Panc1 (cell line): ENCODE data around the gene PRDM5. TPM values are rescaled to one million over a fixed set of nuclear protein-coding genes. Genes with fewer than 3 reads are reported as not detected.

Experiments used
- ATAC-seq: fragments of 200-7000 bp; cut with Tn5 transposase; 2 replicates; pipeline ENCODE4 v1.9.1; 2020; ENCODE audit warnings: mild to moderate bottlenecking, moderate library complexity
- BruUV-seq: library from RNA; stranded (reverse); fragments of 400-500 nt; replicated peaks from 2 replicates; lab custom pipeline; 2021; lab: Mats Ljungman, UMichigan
- CTCF ChIA-PET: fragments of 300-600 bp; sonication (Branson Sonifier 250); formaldehyde crosslinking; loops from one replicate; lab custom pipeline; 2022; ENCODE audit warnings: antibody characterized with exemption; lab: Charles Lee
- POLR2A ChIA-PET: fragments of 300-600 bp; sonication (Branson Sonifier 250); formaldehyde crosslinking; loops from one replicate; lab custom pipeline; 2022; ENCODE audit warnings: antibody characterized with exemption; lab: Charles Lee
- DNase-seq: peaks from one replicate; pipeline ENCODE4 v3.0.0-alpha.2; 2010; ENCODE audit warnings: low read depth, low spot score
- H3K27ac ChIP-seq: 2 replicates; pipeline ENCODE4 v1.5.1; 2011; ENCODE audit warnings: mild to moderate bottlenecking, low read length, inconsistent platforms
- H3K27me3 ChIP-seq: fragments of 200-500 bp; sonication (Bioruptor generic); 2 replicates; pipeline ENCODE4 v1.6.0; 2014; ENCODE audit warnings: low read length, inconsistent platforms; ENCODE audit not compliant: control insufficient read depth, insufficient read depth
- H3K36me3 ChIP-seq: fragments of 200-500 bp; sonication (Bioruptor generic); 2 replicates; pipeline ENCODE4 v1.5.1; 2014; ENCODE audit warnings: inconsistent platforms, mild to moderate bottlenecking, low read length, moderate library complexity; ENCODE audit not compliant: control insufficient read depth, insufficient read depth
- H3K4me1 ChIP-seq: 2 replicates; pipeline ENCODE4 v1.5.1; 2011; ENCODE audit warnings: inconsistent platforms, mild to moderate bottlenecking, low read length, moderate library complexity; ENCODE audit not compliant: control insufficient read depth, insufficient read depth
- H3K4me3 ChIP-seq, 2 experiments: 2 replicates each; pipeline ENCODE4 v1.5.1; 2011 to 2012; ENCODE audit warnings: low read depth in 2 of 2, low read length in 2 of 2, mild to moderate bottlenecking in 2 of 2, inconsistent platforms in 1 of 2, moderate library complexity in 1 of 2
- H3K9me3 ChIP-seq: fragments of 200-500 bp; sonication (Bioruptor generic); 2 replicates; pipeline ENCODE4 v1.5.1; 2014; ENCODE audit warnings: low read depth, mild to moderate bottlenecking, inconsistent platforms, low read length, moderate library complexity; ENCODE audit not compliant: control insufficient read depth, insufficient read depth
- CTCF ChIP-seq: fragments of 450-650 bp; IDR thresholded peaks from 2 replicates; pipeline ENCODE4 v1.5.1; 2017; ENCODE audit warnings: mild to moderate bottlenecking
- POLR2AphosphoS5 ChIP-seq: IDR thresholded peaks from 2 replicates; pipeline ENCODE4 v1.6.1; 2012; ENCODE audit warnings: mild to moderate bottlenecking, low read depth, low read length, moderate library complexity
- REST ChIP-seq, 2 experiments: IDR thresholded peaks; 2 replicates each; pipeline ENCODE4 v1.6.1; 2011 to 2012; ENCODE audit warnings: low read depth in 2 of 2, control low read depth in 1 of 2, low read length in 1 of 2, mild to moderate bottlenecking in 1 of 2, moderate library complexity in 1 of 2; ENCODE audit not compliant: insufficient read depth in 1 of 2
- SIN3A ChIP-seq: IDR thresholded peaks from 2 replicates; pipeline ENCODE4 v1.6.1; 2012; ENCODE audit warnings: low read depth, mild to moderate bottlenecking, low read length, moderate library complexity, borderline replicate concordance; ENCODE audit not compliant: insufficient read depth
- TCF7L2 ChIP-seq: IDR thresholded peaks from 2 replicates; pipeline ENCODE4 v1.6.1; 2011; ENCODE audit warnings: mild to moderate bottlenecking, low read depth, low read length, inconsistent platforms
- in situ Hi-C: cut with HindIII; loops from 2 replicates; pipeline ENCODE4 v1.10.0; 2016; ENCODE audit warnings: low sequenced_read_pairs, low pct_unique_long_range_greater_than_20kb
- intact Hi-C: fragments of 100-400 bp; cut with micrococcal nuclease; formaldehyde crosslinking; loops from one replicate; pipeline ENCODE4 v1.10.0; 2022; ENCODE audit not compliant: unreplicated experiment
- total RNA-seq: library from RNA; stranded (reverse); gene quantifications from one replicate; pipeline ENCODE4 v1.2.1, GENCODE V29; 2021; ENCODE audit not compliant: unreplicated experiment

The PRDM5 gene
- total RNA-seq, 1 experiment from 2014 or later, result 8.4 TPM

GRCh38 chr4:120733968-120734367, 188.6 kb downstream of the PRDM5 start:
- no peak for ATAC-seq
- Histone ChIP-seq H3K4me3 (no peak overlapping the region), H3K27ac (no peak overlapping the region), H3K27me3 (no peaks in the 10 kb centered on the region), H3K36me3 (no peaks in the 10 kb centered on the region), H3K4me1 (no peaks in the 10 kb centered on the region), H3K9me3 (no peaks in the 10 kb centered on the region)
- no peak for DNase-seq
- intact Hi-C loops, result no loop called here
- TF ChIP-seq SIN3A (no peak), CTCF (no peak), TCF7L2 (no peak), POLR2AphosphoS5 (no peak)
- in situ Hi-C loops, result no loop called here
- CTCF ChIA-PET, result no interaction called here
- no TSS peak for BruUV-seq
- POLR2A ChIA-PET, result no interaction called here

DNA sequence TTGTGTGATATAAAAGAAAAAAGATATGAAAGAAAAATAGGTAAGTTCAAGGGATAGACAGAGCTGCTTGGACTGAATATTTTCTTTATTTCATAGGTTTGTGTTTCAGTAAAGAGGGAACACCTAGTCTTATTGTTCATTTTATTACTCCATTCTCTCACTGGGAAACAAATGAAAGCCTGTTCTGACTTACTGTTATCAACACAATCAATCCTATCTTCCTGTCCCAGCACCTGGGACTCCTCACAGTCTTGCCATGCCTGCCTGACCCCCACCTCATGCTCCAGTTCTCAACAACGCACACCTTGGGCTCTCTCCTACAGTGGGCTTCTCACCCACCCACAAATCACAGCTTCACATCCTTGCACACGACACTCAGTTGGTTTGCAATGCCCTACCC, 189.5 kb downstream of the PRDM5 start:
- no peak for TF ChIP-seq REST (IDR thresholded peaks at IDR 0.05; ENCODE audit: insufficient read depth in 1 of 2, low read depth in 2 of 2, low read length in 1 of 2)
- no peak for TF ChIP-seq CTCF
- TF ChIP-seq POLR2AphosphoS5, result no peak
- no peak for TF ChIP-seq SIN3A
- no peak for TF ChIP-seq TCF7L2

More for the DNA sequence above, 189.5 kb downstream of the PRDM5 start:
- H3K27ac ChIP-seq, result no peak overlapping the region
- no peak overlapping the region for H3K4me3 ChIP-seq
- H3K27me3 ChIP-seq, result no peaks in the 10 kb centered on the region
- in situ Hi-C loops (no loop called here), intact Hi-C loops (no loop called here)
- ChIA-PET CTCF (no interaction called here), POLR2A (no interaction called here)
- ATAC-seq (no peak), DNase-seq (no peak)
- H3K9me3 ChIP-seq, result no peaks in the 10 kb centered on the region
- no TSS peak for BruUV-seq
- H3K4me1 ChIP-seq, result no peaks in the 10 kb centered on the region
- no peaks in the 10 kb centered on the region for H3K36me3 ChIP-seq
